Epithelial cell of proximal tubule (primary cell): Measurements from ENCODE around the gene C19orf38. TPM values are rescaled to one million over a fixed set of nuclear protein-coding genes. Genes with fewer than 3 reads are reported as not detected.

Source experiments
- DNase-seq: peaks from one replicate; pipeline ENCODE4 v3.0.0-alpha.2; 2011; ENCODE audit warnings: low read depth
- H3K4me3 ChIP-seq: 2 replicates; pipeline ENCODE4 v1.5.1; 2011; ENCODE audit warnings: low read depth, mild to moderate bottlenecking, low read length
- total RNA-seq: library from RNA; depleted of rRNA; stranded (reverse); fragments of >200 nt; gene quantifications from 2 replicates; pipeline ENCODE4 v1.2.3, GENCODE V29; 2015
- TF ChIP-seq, protein P1 (sequence below): conservative IDR thresholded peaks from 2 replicates; pipeline ENCODE4 v1.5.1; 2012; ENCODE audit warnings: low read depth, mild to moderate bottlenecking, low read length

C19orf38 gene
- total RNA-seq, 1 donor from 2014 or later, result not detected

DNA sequence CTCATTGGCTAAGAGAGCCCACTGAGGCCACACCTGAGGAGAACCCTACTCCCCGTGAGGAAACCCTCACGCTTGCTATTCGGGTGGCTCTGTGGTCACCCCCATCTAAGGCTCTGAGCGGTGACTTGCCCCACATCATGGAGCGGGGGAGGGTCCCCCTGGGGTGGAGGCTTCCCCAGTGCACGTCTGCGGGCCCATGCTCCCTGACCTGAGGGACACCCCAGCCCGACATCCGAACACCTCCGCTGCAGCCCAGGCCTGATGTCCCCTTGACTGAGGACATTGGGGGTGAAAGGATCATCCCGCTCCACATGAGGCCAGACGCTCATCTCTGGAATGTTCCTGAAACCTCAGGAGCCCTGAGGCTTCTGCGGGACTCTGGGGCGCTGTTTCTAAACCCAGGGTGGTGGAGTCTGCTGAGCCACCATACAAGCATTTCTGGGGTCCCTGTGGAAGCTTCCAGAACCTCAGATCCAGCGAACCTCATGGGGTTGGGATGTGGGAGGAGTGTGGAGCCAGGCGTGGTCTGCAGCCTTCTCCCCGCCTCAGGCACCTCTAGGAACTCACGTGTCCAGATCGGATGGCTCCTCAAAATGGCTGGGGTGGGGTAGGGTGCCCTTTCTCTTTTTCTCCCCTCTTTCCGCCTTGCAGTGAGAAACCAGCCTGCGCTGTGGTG is 32.1 kb upstream of the C19orf38 start:
- H3K4me3 ChIP-seq, result no peak overlapping the region
- no peak for DNase-seq

GRCh38 chr19:10816691-10817090 is 31.5 kb upstream of the C19orf38 start:
- H3K4me3 ChIP-seq, result no peak overlapping the region
- TF ChIP-seq, protein P1, sequence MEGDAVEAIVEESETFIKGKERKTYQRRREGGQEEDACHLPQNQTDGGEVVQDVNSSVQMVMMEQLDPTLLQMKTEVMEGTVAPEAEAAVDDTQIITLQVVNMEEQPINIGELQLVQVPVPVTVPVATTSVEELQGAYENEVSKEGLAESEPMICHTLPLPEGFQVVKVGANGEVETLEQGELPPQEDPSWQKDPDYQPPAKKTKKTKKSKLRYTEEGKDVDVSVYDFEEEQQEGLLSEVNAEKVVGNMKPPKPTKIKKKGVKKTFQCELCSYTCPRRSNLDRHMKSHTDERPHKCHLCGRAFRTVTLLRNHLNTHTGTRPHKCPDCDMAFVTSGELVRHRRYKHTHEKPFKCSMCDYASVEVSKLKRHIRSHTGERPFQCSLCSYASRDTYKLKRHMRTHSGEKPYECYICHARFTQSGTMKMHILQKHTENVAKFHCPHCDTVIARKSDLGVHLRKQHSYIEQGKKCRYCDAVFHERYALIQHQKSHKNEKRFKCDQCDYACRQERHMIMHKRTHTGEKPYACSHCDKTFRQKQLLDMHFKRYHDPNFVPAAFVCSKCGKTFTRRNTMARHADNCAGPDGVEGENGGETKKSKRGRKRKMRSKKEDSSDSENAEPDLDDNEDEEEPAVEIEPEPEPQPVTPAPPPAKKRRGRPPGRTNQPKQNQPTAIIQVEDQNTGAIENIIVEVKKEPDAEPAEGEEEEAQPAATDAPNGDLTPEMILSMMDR, result no peak
- DNase-seq, result no peak

More for the DNA sequence above, 32.1 kb upstream of the C19orf38 start:
- TF ChIP-seq, protein P1, result no peak

GRCh38 chr19:10817291-10818038 is 30.8 kb upstream of the C19orf38 start:
- TF ChIP-seq, protein P1, result no peak
- H3K4me3 ChIP-seq, result no peak overlapping the region
- DNase-seq, result no peak

DNA sequence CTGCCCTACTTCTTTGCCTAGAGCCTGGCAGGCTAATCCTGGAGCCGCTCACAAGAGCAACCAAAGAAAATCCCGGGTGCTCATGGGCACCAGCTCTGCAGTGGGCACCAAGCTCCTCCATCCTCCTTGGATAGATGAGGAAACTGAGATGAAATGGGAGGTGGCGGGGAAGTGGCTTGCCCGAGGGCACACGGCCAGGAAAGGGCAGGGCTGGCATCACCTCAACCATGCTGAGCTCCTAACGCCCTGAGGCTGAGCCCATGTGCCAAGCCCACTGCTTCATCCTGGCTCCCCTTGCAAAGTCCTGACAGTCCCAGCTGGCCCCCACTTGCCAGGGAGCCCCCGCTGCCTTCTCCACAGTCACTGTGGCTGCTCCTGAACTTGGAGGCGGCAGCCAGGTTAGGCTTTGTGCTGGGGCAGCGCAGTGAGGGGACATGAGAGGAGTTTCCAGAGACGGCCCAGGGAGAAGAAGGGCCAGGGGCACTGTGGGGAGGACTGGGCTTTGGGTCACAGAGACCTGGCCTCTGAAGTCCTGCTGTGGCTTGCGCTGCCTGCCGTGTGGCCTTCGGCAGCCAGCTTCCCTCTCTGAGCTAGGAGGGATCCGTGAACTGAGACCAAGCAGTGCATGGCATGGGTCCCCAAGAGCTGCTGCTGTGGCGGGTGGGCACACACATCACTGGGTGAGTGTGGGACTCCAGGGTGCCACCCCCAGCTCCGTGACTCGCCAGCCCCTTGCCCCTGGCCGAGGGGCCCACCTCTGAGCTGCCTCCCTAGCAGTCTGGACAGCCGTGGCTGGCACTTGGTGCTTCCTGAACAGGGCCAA is 29.7 kb upstream of the C19orf38 start:
- no peak overlapping the region for H3K4me3 ChIP-seq
- TF ChIP-seq, protein P1, result no peak
- no peak for DNase-seq

DNA sequence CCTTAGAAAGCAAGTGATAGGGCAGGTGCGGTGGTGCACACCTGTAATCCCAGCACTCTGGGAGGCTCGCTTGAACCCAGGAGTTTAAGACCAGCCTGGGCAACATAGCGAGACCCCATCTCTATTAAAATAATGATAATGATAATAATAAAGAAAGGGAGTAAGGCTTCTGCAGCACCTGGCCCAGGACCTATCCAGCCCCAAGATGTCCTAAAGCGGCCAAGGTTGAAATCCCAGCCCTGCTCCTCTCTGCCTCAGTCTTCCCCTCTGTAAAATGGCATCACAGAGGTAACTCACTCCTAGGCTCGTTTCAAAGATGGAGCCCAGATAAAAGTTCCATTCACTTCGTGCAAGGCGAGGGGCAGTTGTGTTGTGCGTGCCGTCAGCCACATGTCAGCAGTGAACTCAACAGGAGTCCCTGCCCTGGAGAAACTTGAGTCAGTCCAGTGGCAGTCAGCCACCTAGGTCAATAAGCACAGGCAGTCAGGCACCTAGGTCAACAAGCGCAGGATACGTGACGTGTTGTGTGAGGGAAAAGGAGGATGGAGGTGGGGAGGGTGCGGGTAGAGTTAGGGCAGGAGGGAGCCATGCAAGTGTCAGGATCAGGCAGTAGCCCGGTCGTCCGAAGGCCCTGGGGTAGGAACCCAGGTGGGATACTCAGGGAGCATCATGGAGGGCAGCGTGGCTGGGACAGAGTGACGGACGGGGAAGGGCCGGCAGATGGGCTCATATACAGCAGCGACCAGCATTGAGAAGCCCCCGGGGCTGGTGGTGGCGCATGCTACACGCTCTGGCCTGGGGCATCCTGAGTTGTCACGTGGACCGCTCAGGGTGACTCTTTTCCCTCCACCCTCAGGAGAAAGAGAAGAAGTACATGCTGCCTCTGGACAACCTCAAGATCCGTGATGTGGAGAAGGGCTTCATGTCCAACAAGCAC is 28.8 kb upstream of the C19orf38 start:
- TF ChIP-seq, protein P1, result no peak
- H3K4me3 ChIP-seq, result no peak overlapping the region
- no peak for DNase-seq

GRCh38 chr19:10820173-10820572 is 28.0 kb upstream of the C19orf38 start:
- H3K4me3 ChIP-seq, result no peak overlapping the region
- TF ChIP-seq, protein P1, result peak; percentile 47

More at GRCh38 chr19:10820173-10820572, 28.0 kb upstream of the C19orf38 start:
- DNase-seq, result no peak
